Mesothelial cell of epicardium (in vitro differentiated cells): ENCODE measurements around the gene TSSC4. TPM values are rescaled to one million over a fixed set of nuclear protein-coding genes. Genes with fewer than 3 reads are reported as not detected.

ENCODE experiments used
- DNase-seq, 2 experiments: peaks; one replicate each; pipeline ENCODE4 v3.0.0; 2021; ENCODE audit warnings: low spot score in 2 of 2; ENCODE audit not compliant: unreplicated experiment in 2 of 2
- H3K27ac Mint-ChIP-seq: 2 replicates; pipeline ENCODE4 v1.8.0; 2021; ENCODE audit warnings: mixed read lengths
- H3K27me3 Mint-ChIP-seq: 2 replicates; pipeline ENCODE4 v1.8.0; 2021; ENCODE audit warnings: low read depth, mixed read lengths
- H3K36me3 Mint-ChIP-seq: 2 replicates; pipeline ENCODE4 v1.8.0; 2021; ENCODE audit warnings: mixed read lengths
- H3K4me1 Mint-ChIP-seq: 2 replicates; pipeline ENCODE4 v1.8.0; 2021; ENCODE audit warnings: mixed read lengths
- H3K4me3 Mint-ChIP-seq: 2 replicates; pipeline ENCODE4 v1.8.0; 2021; ENCODE audit warnings: mild to moderate bottlenecking, moderate library complexity, mixed read lengths
- H3K9me3 Mint-ChIP-seq: 2 replicates; pipeline ENCODE4 v1.8.0; 2021; ENCODE audit warnings: mixed read lengths
- total RNA-seq: library from RNA; stranded (reverse); gene quantifications from 3 replicates; pipeline ENCODE4 v1.2.1, GENCODE V29; 2021
- TF ChIP-seq, protein P1 (sequence below): fragments of 200-600 bp; sonication (generic); IDR thresholded peaks from one replicate; pipeline ENCODE4 v1.5.0; 2021; ENCODE audit warnings: antibody characterized with exemption; ENCODE audit not compliant: unreplicated experiment

The TSSC4 gene
- total RNA-seq, 1 donor from 2014 or later: 79.3 TPM

DNA sequence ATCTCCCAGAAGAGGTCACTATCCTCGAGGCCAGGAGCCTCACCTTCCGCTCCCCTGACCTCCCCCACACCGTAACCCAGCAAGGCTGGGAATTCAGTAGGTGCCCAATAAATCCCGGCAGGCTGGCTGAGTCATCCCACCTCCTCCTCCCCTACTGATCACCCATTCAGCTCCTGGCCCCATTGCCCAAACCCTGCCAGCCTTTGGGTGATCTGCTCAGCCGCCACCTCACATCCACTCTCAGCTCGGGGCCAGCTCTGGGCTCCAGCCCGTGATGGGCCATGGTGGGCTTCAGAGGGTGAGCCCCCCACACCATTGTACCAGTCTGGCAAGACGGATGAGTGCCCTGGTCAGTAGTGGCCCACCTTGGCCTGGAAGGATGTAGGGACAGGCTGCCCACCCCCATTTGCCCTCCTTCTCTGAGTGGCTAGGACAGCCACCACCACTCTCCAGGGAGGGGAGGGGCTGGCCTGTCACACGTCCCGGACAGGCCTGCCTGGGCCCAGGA lies 35.5 kb downstream of the TSSC4 start:
- Mint-ChIP-seq H3K27me3 (peaks cover 45% of the 10 kb centered on the region), H3K9me3 (peaks cover 5% of the 10 kb centered on the region), H3K4me1 (no peaks in the 10 kb centered on the region), H3K27ac (no peak overlapping the region), H3K4me3 (no peak overlapping the region), H3K36me3 (no peaks in the 10 kb centered on the region)
- TF ChIP-seq, protein P1, sequence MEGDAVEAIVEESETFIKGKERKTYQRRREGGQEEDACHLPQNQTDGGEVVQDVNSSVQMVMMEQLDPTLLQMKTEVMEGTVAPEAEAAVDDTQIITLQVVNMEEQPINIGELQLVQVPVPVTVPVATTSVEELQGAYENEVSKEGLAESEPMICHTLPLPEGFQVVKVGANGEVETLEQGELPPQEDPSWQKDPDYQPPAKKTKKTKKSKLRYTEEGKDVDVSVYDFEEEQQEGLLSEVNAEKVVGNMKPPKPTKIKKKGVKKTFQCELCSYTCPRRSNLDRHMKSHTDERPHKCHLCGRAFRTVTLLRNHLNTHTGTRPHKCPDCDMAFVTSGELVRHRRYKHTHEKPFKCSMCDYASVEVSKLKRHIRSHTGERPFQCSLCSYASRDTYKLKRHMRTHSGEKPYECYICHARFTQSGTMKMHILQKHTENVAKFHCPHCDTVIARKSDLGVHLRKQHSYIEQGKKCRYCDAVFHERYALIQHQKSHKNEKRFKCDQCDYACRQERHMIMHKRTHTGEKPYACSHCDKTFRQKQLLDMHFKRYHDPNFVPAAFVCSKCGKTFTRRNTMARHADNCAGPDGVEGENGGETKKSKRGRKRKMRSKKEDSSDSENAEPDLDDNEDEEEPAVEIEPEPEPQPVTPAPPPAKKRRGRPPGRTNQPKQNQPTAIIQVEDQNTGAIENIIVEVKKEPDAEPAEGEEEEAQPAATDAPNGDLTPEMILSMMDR: no peak
- no peak for DNase-seq

DNA sequence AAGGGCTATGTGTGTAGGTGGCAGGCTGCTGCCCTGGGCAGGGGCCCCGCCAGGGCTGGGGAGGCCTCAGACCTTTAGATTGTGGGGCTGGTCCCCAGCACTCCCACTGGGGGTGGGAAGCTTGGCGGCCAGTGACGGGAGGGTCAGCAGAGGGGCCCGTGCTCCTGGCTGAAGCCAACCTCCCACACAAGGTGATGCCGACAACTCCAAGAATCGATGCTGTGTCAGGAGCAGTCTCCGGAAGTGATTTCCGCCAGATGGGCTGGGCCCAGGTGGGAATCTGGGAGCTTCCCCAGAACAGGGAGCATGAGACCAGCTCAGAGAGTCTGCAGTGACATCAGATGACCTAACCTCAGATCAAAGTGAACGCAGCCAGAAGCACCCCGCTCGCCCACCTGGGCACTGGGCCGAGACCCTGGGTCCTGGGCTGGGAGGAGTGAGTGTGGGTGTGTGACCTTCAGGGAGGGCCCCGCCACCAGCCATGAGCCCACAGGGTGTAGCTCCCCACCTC lies 36.0 kb downstream of the TSSC4 start:
- Mint-ChIP-seq H3K4me1 (no peaks in the 10 kb centered on the region), H3K4me3 (no peak overlapping the region), H3K9me3 (peaks cover 5% of the 10 kb centered on the region), H3K27me3 (peaks cover 50% of the 10 kb centered on the region), H3K36me3 (no peaks in the 10 kb centered on the region), H3K27ac (no peak overlapping the region)
- no peak for DNase-seq
- TF ChIP-seq, protein P1: no peak

DNA sequence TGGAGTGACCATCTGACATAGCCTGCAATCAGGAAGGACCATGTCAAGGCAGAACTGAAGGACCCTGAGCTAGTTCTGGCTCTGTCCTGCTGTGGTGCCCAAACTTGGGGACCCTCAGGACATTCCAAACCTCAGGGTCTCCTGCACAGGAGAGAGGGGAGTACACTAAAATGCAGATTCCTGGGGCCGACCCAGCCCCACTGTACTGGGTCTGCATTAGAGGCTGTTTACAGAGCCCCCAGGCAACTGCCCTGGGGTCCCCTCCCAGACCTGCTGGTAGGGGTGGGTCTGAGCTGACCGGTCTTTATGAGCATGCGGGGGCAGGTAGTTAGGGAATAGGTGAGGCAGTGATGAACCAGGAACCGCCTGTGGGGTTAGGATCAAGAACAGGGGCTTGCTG lies 37.0 kb downstream of the TSSC4 start:
- Mint-ChIP-seq H3K4me1 (peaks cover 3% of the 10 kb centered on the region), H3K27ac (no peak overlapping the region), H3K4me3 (no peak overlapping the region), H3K27me3 (peaks cover 60% of the 10 kb centered on the region), H3K9me3 (peaks cover 5% of the 10 kb centered on the region), H3K36me3 (no peaks in the 10 kb centered on the region)
- no peak for DNase-seq
- TF ChIP-seq, protein P1: no peak

DNA sequence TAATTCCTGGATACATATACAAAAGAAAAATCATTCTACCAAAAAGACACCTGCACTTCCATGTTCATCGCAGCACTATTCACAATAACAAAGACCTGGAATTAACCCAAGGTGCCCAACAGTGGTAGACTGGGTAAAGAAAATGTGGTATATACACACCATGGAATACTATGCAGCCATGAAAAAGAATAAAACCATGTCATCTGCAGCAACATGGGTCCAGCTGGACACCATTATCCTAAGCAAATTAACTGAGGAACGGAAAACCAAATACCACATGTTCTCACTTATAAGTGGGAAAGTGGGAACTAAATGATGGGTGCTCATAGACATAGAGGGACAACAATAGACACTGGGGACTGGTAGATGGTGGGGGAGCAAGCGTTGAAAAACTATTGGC lies 39.3 kb downstream of the TSSC4 start:
- TF ChIP-seq, protein P1: no peak
- H3K9me3 Mint-ChIP-seq: peaks cover 5% of the 10 kb centered on the region
- H3K27ac Mint-ChIP-seq: no peak overlapping the region
- H3K4me1 Mint-ChIP-seq: peaks cover 13% of the 10 kb centered on the region
- H3K36me3 Mint-ChIP-seq: no peaks in the 10 kb centered on the region
- no peak overlapping the region for H3K4me3 Mint-ChIP-seq
- no peak for DNase-seq
- peaks cover 74% of the 10 kb centered on the region for H3K27me3 Mint-ChIP-seq

DNA sequence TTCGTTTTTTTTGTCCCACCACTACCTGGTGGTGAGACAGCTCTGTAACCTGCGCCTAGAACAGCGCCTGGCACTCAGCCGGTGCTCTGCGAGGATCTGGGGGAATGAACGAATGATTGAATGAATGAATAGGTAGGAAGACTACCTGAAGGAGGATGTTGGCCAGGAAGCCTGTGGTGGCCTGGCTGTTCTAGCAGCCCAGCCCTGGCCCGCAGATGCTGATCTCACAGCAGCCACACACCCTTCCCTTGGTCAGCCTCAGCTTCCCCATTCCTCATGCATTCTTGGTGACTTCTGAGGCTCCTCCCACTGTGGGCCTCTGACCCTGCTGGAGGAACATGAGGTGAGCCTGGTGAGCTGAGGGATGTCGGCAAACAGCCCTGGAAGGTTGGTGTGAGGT lies 40.1 kb downstream of the TSSC4 start:
- no peak overlapping the region for H3K4me3 Mint-ChIP-seq
- H3K9me3 Mint-ChIP-seq: peaks cover 5% of the 10 kb centered on the region
- no peaks in the 10 kb centered on the region for H3K36me3 Mint-ChIP-seq
- DNase-seq: no peak
- TF ChIP-seq, protein P1: no peak
- no peak overlapping the region for H3K27ac Mint-ChIP-seq
- H3K27me3 Mint-ChIP-seq: peaks cover 79% of the 10 kb centered on the region
- peaks cover 15% of the 10 kb centered on the region for H3K4me1 Mint-ChIP-seq

DNA sequence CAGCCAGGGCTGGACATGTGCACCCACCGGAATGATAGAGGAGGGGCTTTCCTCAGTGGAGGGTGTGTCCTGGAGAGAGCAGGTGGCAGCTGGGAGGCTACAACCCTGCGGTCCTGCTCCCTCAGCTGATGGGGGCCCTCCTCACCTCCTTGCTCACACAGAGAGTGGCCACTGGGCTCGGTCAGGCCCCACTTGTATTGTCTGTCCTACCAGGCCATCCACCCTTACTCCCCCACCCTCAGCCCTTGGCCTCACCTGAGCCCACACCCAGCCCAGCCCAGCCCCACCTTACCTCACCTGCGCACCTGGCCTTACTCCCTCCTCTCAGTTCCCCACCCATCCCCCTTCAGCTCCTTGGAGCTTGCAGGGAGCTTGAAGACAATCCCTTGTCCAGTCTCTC lies 40.6 kb downstream of the TSSC4 start:
- DNase-seq: no peak
- Mint-ChIP-seq H3K27ac (no peak overlapping the region), H3K4me3 (no peak overlapping the region), H3K4me1 (peaks cover 15% of the 10 kb centered on the region), H3K36me3 (no peaks in the 10 kb centered on the region), H3K9me3 (peaks cover 5% of the 10 kb centered on the region), H3K27me3 (peaks cover 81% of the 10 kb centered on the region)
- TF ChIP-seq, protein P1: no peak
